H1 (cell line): ENCODE measurements around the gene GALNT7. TPM values are rescaled to one million over a fixed set of nuclear protein-coding genes. Genes with fewer than 3 reads are reported as not detected.

Source experiments
- CTCF ChIA-PET: fragments of 300-600 bp; sonication (Branson Sonifier 250); formaldehyde crosslinking; loops from one replicate; lab custom pipeline; 2021; ENCODE audit not compliant: partially characterized antibody; lab: Charles Lee
- POLR2A ChIA-PET: fragments of 300-600 bp; sonication (Branson Sonifier 250); formaldehyde crosslinking; loops from one replicate; lab custom pipeline; 2021; ENCODE audit warnings: inconsistent platforms; ENCODE audit not compliant: partially characterized antibody; lab: Charles Lee
- DNase-seq, 2 experiments: peaks; one replicate each; pipeline versions ENCODE4 v3.0.0 to v3.0.0-alpha.2; 2010 to 2022; ENCODE audit warnings: low spot score in 2 of 2, low read depth in 1 of 2, mixed read lengths in 1 of 2
- FAIRE-seq: peaks from 2 replicates; lab custom pipeline; 2011; peaks lifted over from hg19 to GRCh38; lab: Jason Lieb, UNC
- H2AFZ ChIP-seq: 2 replicates; pipeline ENCODE4 v1.8.1; 2012; ENCODE audit warnings: low read length, inconsistent platforms
- H2AK5ac ChIP-seq: 2 replicates; pipeline ENCODE4 v1.6.1; 2013; ENCODE audit warnings: low read depth, low read length
- H2BK120ac ChIP-seq: replicated peaks from 2 replicates; pipeline ENCODE3; 2013; ENCODE audit warnings: low read depth, low read length, inconsistent platforms
- H2BK12ac ChIP-seq: 2 replicates; pipeline ENCODE4 v1.6.1; 2013; ENCODE audit warnings: low read depth, low read length
- H2BK15ac ChIP-seq: 2 replicates; pipeline ENCODE4 v1.6.1; 2013; ENCODE audit warnings: low read length
- H2BK20ac ChIP-seq: 2 replicates; pipeline ENCODE4 v1.6.1; 2013; ENCODE audit warnings: low read length
- H2BK5ac ChIP-seq: 2 replicates; pipeline ENCODE4 v1.6.1; 2013; ENCODE audit warnings: low read depth, low read length
- H3K14ac ChIP-seq: 2 replicates; pipeline ENCODE4 v1.6.1; 2013; ENCODE audit warnings: inconsistent platforms; ENCODE audit not compliant: insufficient read length
- H3K18ac ChIP-seq: 2 replicates; pipeline ENCODE4 v1.6.1; 2013; ENCODE audit warnings: low read length; ENCODE audit errors: extremely low read depth
- H3K23ac ChIP-seq: 2 replicates; pipeline ENCODE4 v1.6.1; 2013; ENCODE audit warnings: inconsistent platforms; ENCODE audit not compliant: insufficient read length
- H3K23me2 ChIP-seq: 2 replicates; pipeline ENCODE4 v1.6.1; 2013; ENCODE audit warnings: low read depth, low read length
- H3K27ac ChIP-seq: 2 replicates; pipeline ENCODE4 v1.6.1; 2011; ENCODE audit warnings: low read depth, low read length, inconsistent platforms
- H3K27me3 ChIP-seq, 4 experiments: replicated peaks in 1 of 4; 1 replicate in 1 of 4; 2 replicates in 3 of 4; pipeline versions ENCODE4 v1.6.1 to v1.8.1; 2011 to 2013; ENCODE audit warnings: low read length in 3 of 4, mild to moderate bottlenecking in 3 of 4, inconsistent platforms in 2 of 4, mixed read lengths in 2 of 4, moderate library complexity in 1 of 4; ENCODE audit not compliant: control insufficient read depth in 3 of 4, insufficient read depth in 3 of 4; ENCODE audit errors: extremely low read depth in 1 of 4
- H3K36me3 ChIP-seq, 4 experiments: 2 replicates each; pipeline versions ENCODE4 v1.6.1 to v1.8.1; 2011 to 2013; ENCODE audit warnings: mild to moderate bottlenecking in 4 of 4, low read length in 3 of 4, moderate library complexity in 2 of 4, control low read depth in 1 of 4, inconsistent platforms in 1 of 4; ENCODE audit not compliant: insufficient read depth in 4 of 4, control insufficient read depth in 2 of 4
- H3K4ac ChIP-seq: replicated peaks from 2 replicates; pipeline ENCODE3; 2013; ENCODE audit warnings: low read length, low read depth, mixed read lengths, inconsistent platforms; ENCODE audit not compliant: insufficient read length
- H3K4me1 ChIP-seq, 4 experiments: replicated peaks in 1 of 4; 1 replicate in 1 of 4; 2 replicates in 3 of 4; pipeline versions ENCODE4 v1.6.1 to v1.8.1; 2011 to 2013; ENCODE audit warnings: low read length in 3 of 4, inconsistent platforms in 2 of 4, mixed read lengths in 1 of 4; ENCODE audit not compliant: insufficient read depth in 4 of 4, control insufficient read depth in 3 of 4
- H3K4me2 ChIP-seq, 2 experiments: 2 replicates each; pipeline versions ENCODE4 v1.6.1 to v1.8.1; 2011 to 2013; ENCODE audit warnings: low read depth in 2 of 2, low read length in 2 of 2, control low read depth in 1 of 2, inconsistent platforms in 1 of 2, mild to moderate bottlenecking in 1 of 2; ENCODE audit not compliant: insufficient read depth in 1 of 2
- H3K4me3 ChIP-seq, 4 experiments: fragments of 200-600, 300-600 bp in 1 of 4; sonication (generic), shearing (Covaris generic), sonication (Bioruptor Twin) in 1 of 4; 2 replicates each; pipeline versions ENCODE4 v1.5.1 to v1.8.1; 2011 to 2016; ENCODE audit warnings: low read length in 4 of 4, low read depth in 3 of 4, control low read depth in 2 of 4, inconsistent platforms in 2 of 4, mild to moderate bottlenecking in 2 of 4, mixed read lengths in 1 of 4, moderate library complexity in 1 of 4; ENCODE audit not compliant: insufficient read depth in 2 of 4; ENCODE audit errors: extremely low read depth in 1 of 4
- H3K56ac ChIP-seq: replicated peaks from 2 replicates; pipeline ENCODE3; 2013; ENCODE audit warnings: low read depth, mild to moderate bottlenecking, mixed read lengths, low read length, inconsistent platforms; ENCODE audit not compliant: insufficient read length
- H3K79me1 ChIP-seq: 2 replicates; pipeline ENCODE4 v1.6.1; 2013; ENCODE audit warnings: low read depth, low read length, control low read depth
- H3K79me2 ChIP-seq, 2 experiments: 2 replicates each; pipeline versions ENCODE4 v1.6.1 to v1.8.1; 2012 to 2013; ENCODE audit warnings: low read length in 2 of 2, mild to moderate bottlenecking in 2 of 2, inconsistent platforms in 1 of 2; ENCODE audit not compliant: insufficient read depth in 2 of 2, control insufficient read depth in 1 of 2
- H3K9ac ChIP-seq, 4 experiments: replicated peaks in 1 of 4; 1 replicate in 1 of 4; 2 replicates in 3 of 4; pipeline versions ENCODE4 v1.6.1 to v1.8.1; 2011 to 2013; ENCODE audit warnings: low read depth in 3 of 4, low read length in 3 of 4, control low read depth in 2 of 4, mild to moderate bottlenecking in 2 of 4, moderate library complexity in 2 of 4, inconsistent platforms in 1 of 4; ENCODE audit errors: extremely low read depth in 1 of 4
- H3K9me3 ChIP-seq, 2 experiments: 2 replicates each; pipeline versions ENCODE4 v1.6.1 to v1.8.1; 2012 to 2013; ENCODE audit warnings: mild to moderate bottlenecking in 2 of 2, moderate library complexity in 2 of 2, control low read depth in 1 of 2, inconsistent platforms in 1 of 2, low read depth in 1 of 2, low read length in 1 of 2, mixed read lengths in 1 of 2; ENCODE audit not compliant: insufficient read depth in 2 of 2
- H4K20me1 ChIP-seq, 2 experiments: replicated peaks in 1 of 2; 2 replicates each; pipeline versions ENCODE3 to v1.8.1; 2011 to 2013; ENCODE audit warnings: inconsistent platforms in 2 of 2, low read length in 2 of 2, mild to moderate bottlenecking in 1 of 2; ENCODE audit not compliant: insufficient read depth in 2 of 2, control insufficient read depth in 1 of 2
- H4K5ac ChIP-seq: 2 replicates; pipeline ENCODE4 v1.6.1; 2013; ENCODE audit warnings: low read length, low read depth, mixed read lengths, inconsistent platforms; ENCODE audit not compliant: insufficient read length
- H4K8ac ChIP-seq: 2 replicates; pipeline ENCODE4 v1.8.0; 2013; ENCODE audit warnings: mild to moderate bottlenecking, moderate library complexity, low read length, inconsistent platforms; ENCODE audit not compliant: insufficient read depth; ENCODE audit errors: extremely low read depth
- H4K91ac ChIP-seq: replicated peaks from 2 replicates; pipeline ENCODE3; 2013; ENCODE audit warnings: low read length, mixed read lengths, inconsistent platforms; ENCODE audit not compliant: insufficient read length
- BACH1 ChIP-seq: IDR thresholded peaks from 2 replicates; pipeline ENCODE4 v1.6.1; 2012; ENCODE audit warnings: low read length, improper control_type of control experiment
- BRCA1 ChIP-seq: IDR thresholded peaks from 2 replicates; pipeline ENCODE4 v1.6.1; 2012; ENCODE audit warnings: low read depth, low read length, improper control_type of control experiment
- CBX5 ChIP-seq: fragments of 300-800, 300-1000 bp; sonication (generic); IDR thresholded peaks from 2 replicates; pipeline ENCODE4 v1.7.1; 2016; ENCODE audit warnings: antibody characterized with exemption, low read length, low read depth
- FOSL1 ChIP-seq: IDR thresholded peaks from 2 replicates; pipeline ENCODE4 v1.6.1; 2011; ENCODE audit warnings: mild to moderate bottlenecking, low read depth, low read length, moderate library complexity; ENCODE audit not compliant: insufficient read depth
- GABPA ChIP-seq: IDR thresholded peaks from 2 replicates; pipeline ENCODE4 v1.6.1; 2011; ENCODE audit warnings: mild to moderate bottlenecking, low read length, moderate library complexity, borderline replicate concordance; ENCODE audit not compliant: insufficient read depth
- POU5F1 ChIP-seq: IDR thresholded peaks from 2 replicates; pipeline ENCODE4 v1.6.1; 2011; ENCODE audit warnings: low read depth, mild to moderate bottlenecking, low read length, moderate library complexity
- RAD21 ChIP-seq, 2 experiments: IDR thresholded peaks in 1 of 2; conservative IDR thresholded peaks in 1 of 2; 2 replicates each; pipeline ENCODE4 v1.6.1; 2011; ENCODE audit warnings: low read depth in 2 of 2, low read length in 2 of 2, improper control_type of control experiment in 1 of 2, inconsistent platforms in 1 of 2, mild to moderate bottlenecking in 1 of 2, moderate library complexity in 1 of 2
- RBBP5 ChIP-seq: IDR thresholded peaks from 2 replicates; pipeline ENCODE4 v1.7.1; 2012; ENCODE audit warnings: low read depth, mild to moderate bottlenecking, inconsistent platforms, low read length, moderate library complexity, borderline replicate concordance
- WGBS, 2 experiments: shearing (Covaris generic) in 1 of 2; methylation state at CpG; one replicate each; pipeline versions ENCODE4 v1.1.6 to v1.1.7; 2013 to 2015; ENCODE audit warnings: low lambda C conversion rate in 2 of 2, mixed read lengths in 2 of 2, inconsistent platforms in 1 of 2, low coverage in 1 of 2, missing lambda C conversion rate in 1 of 2; ENCODE audit not compliant: insufficient replicate concordance in 2 of 2, insufficient coverage in 1 of 2, insufficient read length in 1 of 2; ENCODE audit errors: extremely low coverage in 1 of 2, missing lambda C conversion rate in 1 of 2; 5-methylcytosine and 5-hydroxymethylcytosine counted together
- polyA plus RNA-seq, 7 experiments: library from polyadenylated mRNA; depleted of rRNA in 3 of 7; stranded (reverse) in 5 of 7; unstranded in 2 of 7; fragments of >200 nt in 5 of 7; fragments of 200-250 nt in 2 of 7; gene quantifications; 1 replicate in 5 of 7; 2 replicates in 1 of 7; 4 replicates in 1 of 7; pipeline versions ENCODE4 v1.2.1 to v1.2.3, GENCODE V29; 2011 to 2013; ENCODE audit warnings: missing spikeins in 2 of 7, mixed read lengths in 2 of 7
- total RNA-seq: library from RNA; stranded (reverse); fragmentation: NEBNext Ultra II Directional; extraction: Animal tissue kit (Norgen Biotek cat#: 25700); gene quantifications from 2 replicates; pipeline ENCODE4 v1.2.1, GENCODE V29; 2021

GALNT7 gene
- total and polyA plus RNA-seq, 2 of the 8 experiments (the other 6 are each of a cell fraction or from before 2014, with no cell fraction given): 22.4 to 85.5 TPM

DNA sequence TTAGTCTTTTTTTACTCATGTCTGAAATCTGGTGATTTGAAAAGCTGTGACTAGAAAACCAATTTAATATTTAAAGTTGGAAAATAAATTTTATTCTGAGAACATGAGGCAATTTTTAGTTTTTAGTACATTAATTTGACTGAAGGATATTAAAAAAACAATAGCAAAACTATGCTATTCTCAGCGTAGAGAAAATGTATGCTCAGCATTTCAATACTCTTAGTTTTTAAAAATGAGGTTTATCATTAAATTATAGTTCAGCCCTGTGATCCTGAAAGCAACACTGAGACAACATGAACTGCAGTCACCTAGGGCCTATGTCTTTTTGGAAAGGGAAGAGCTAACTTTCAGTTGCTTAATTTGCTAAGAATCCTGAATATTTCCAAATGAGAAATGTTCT is 9.5 kb downstream of the GALNT7 start:
- Histone ChIP-seq H4K8ac (no peak overlapping the region), H4K5ac (no peak overlapping the region), H3K4me2 (no peak overlapping the region), H3K36me3 (no peaks in the 10 kb centered on the region; a peak in 2 of 8 replicates), H3K23ac (no peak overlapping the region), H3K79me2 (peaks cover 32 to 99% of the 10 kb centered on the region in 2 experiments), H2BK120ac (no peak overlapping the region), H3K27ac (no peak overlapping the region), H3K14ac (no peak overlapping the region), H2BK12ac (no peak overlapping the region), H2AFZ (no peak overlapping the region), H2BK20ac (no peak overlapping the region), H3K4me3 (no peak overlapping the region), H4K91ac (no peak overlapping the region), H3K79me1 (peaks cover 11% of the 10 kb centered on the region; the same call in 1 of the 2 replicates), H3K18ac (no peak overlapping the region), H2BK5ac (no peak overlapping the region), H3K56ac (no peak overlapping the region), H3K27me3 (no peaks in the 10 kb centered on the region), H3K9ac (no peak overlapping the region), H3K4me1 (peaks cover 4 to 27% (median 16%) of the 10 kb centered on the region in 4 experiments; a peak in 5 of 7 replicates), H3K4ac (no peak overlapping the region), H2BK15ac (no peak overlapping the region), H3K23me2 (peaks cover 3% of the 10 kb centered on the region; the same call in 1 of the 2 replicates), H3K9me3 (no peaks in the 10 kb centered on the region), H4K20me1 (peaks cover 5 to 10% of the 10 kb centered on the region in 2 experiments), H2AK5ac (no peak overlapping the region)
- DNase-seq (no peak), FAIRE-seq (no peak)
- POLR2A ChIA-PET: interaction anchor here (2.3 kb wide), 1 partner anchor 156 kb away, joined by 7 read pairs; the partner anchor contains the start of gene HMGB2
- 73% methylated on average over 1 of the region's 1 CpG; no CpG with 5 or more reads in 1 of the 2 experiments for WGBS, 2 experiments
- no peak for TF ChIP-seq FOSL1
- no peak for TF ChIP-seq POU5F1
- TF ChIP-seq GABPA: no peak
- TF ChIP-seq RBBP5: no peak
- TF ChIP-seq BACH1: no peak
- no peak for TF ChIP-seq CBX5
- no peak for TF ChIP-seq BRCA1
- no peak for TF ChIP-seq RAD21 (IDR thresholded peaks at IDR 0.05 in 1 of 2, conservative IDR thresholded peaks at IDR 0.05 in 1 of 2; ENCODE audit: low read depth in 2 of 2, low read length in 2 of 2)
- CTCF ChIA-PET: interaction anchor here (1.1 to 1.8 kb wide), 2 partner anchors 15 to 79 kb away, joined by 3 to 8 read pairs; no protein-coding TSS in a partner anchor
